GM21529 (cell line): Measurements from ENCODE around the gene GRID2.

ENCODE experiments used
- ATAC-seq: cut with Tn5 transposase; IDR thresholded peaks from one replicate; pipeline ENCODE4 v1.9.1; 2021; ENCODE audit not compliant: unreplicated experiment

The GRID2 gene

GRCh38 chr4:93373893-93374860 is 1070.4 kb downstream of the GRID2 start:
- no peak for ATAC-seq

GRCh38 chr4:93384241-93384640 is 1080.5 kb downstream of the GRID2 start:
- ATAC-seq: no peak

- ATAC-seq: no peak
Measured at GRCh38 chr4:93384887-93385286, 1081.1 kb downstream of the GRID2 start.

- ATAC-seq: no peak
Measured at GRCh38 chr4:93394545-93395081, 1090.8 kb downstream of the GRID2 start.

- ATAC-seq: no peak
Measured at GRCh38 chr4:93396272-93396671, 1092.5 kb downstream of the GRID2 start.

GRCh38 chr4:93403571-93403970 is 1099.8 kb downstream of the GRID2 start:
- no peak for ATAC-seq

GRCh38 chr4:93407493-93408275 is 1103.9 kb downstream of the GRID2 start:
- no peak for ATAC-seq

- no peak for ATAC-seq
Measured at GRCh38 chr4:93409035-93409434, 1105.3 kb downstream of the GRID2 start.

- no peak for ATAC-seq
Measured at GRCh38 chr4:93414041-93414550, 1110.3 kb downstream of the GRID2 start.

- ATAC-seq: no peak
Measured at GRCh38 chr4:93416344-93417128, 1112.8 kb downstream of the GRID2 start.

- no peak for ATAC-seq
Measured at GRCh38 chr4:93431371-93431770, 1127.6 kb downstream of the GRID2 start.

GRCh38 chr4:93433840-93434239 is 1130.1 kb downstream of the GRID2 start:
- ATAC-seq: no peak

- ATAC-seq: no peak
Measured at GRCh38 chr4:93436000-93436626, 1132.3 kb downstream of the GRID2 start.

GRCh38 chr4:93437991-93438390 is 1134.2 kb downstream of the GRID2 start:
- ATAC-seq: no peak

- ATAC-seq: no peak
Measured at GRCh38 chr4:93444860-93445259, 1141.1 kb downstream of the GRID2 start.

GRCh38 chr4:93446038-93446437 is 1142.3 kb downstream of the GRID2 start:
- ATAC-seq: no peak

- ATAC-seq: no peak
Measured at GRCh38 chr4:93448691-93449293, 1145.0 kb downstream of the GRID2 start.

GRCh38 chr4:93451954-93452353 is 1148.2 kb downstream of the GRID2 start:
- no peak for ATAC-seq

GRCh38 chr4:93461541-93461940 is 1157.8 kb downstream of the GRID2 start:
- ATAC-seq: no peak

- no peak for ATAC-seq
Measured at GRCh38 chr4:93466446-93466845, 1162.7 kb downstream of the GRID2 start.
